Calu3 (cell line): Measurements from ENCODE around the gene UPF3A. TPM values are rescaled to one million over a fixed set of nuclear protein-coding genes. Genes with fewer than 3 reads are reported as not detected.

Experiments
- BruUV-seq: library from RNA; stranded (reverse); fragments of 400-500 nt; replicated peaks from 2 replicates; lab custom pipeline; 2021; lab: Mats Ljungman, UMichigan
- CTCF ChIA-PET: fragments of 300-600 bp; sonication (Branson Sonifier 250); formaldehyde crosslinking; loops from one replicate; lab custom pipeline; 2022; ENCODE audit warnings: antibody characterized with exemption; lab: Charles Lee
- DNase-seq: peaks from one replicate; pipeline ENCODE4 v3.0.0; 2022
- H3K27ac Mint-ChIP-seq: one replicate; pipeline ENCODE4 v1.8.0; 2022; ENCODE audit warnings: mixed read lengths; ENCODE audit not compliant: unreplicated experiment
- H3K27me3 Mint-ChIP-seq: one replicate; pipeline ENCODE4 v1.8.0; 2022; ENCODE audit warnings: mixed read lengths; ENCODE audit not compliant: unreplicated experiment
- H3K36me3 Mint-ChIP-seq: one replicate; pipeline ENCODE4 v1.8.0; 2022; ENCODE audit warnings: mild to moderate bottlenecking, moderate library complexity, mixed read lengths; ENCODE audit not compliant: insufficient read depth, unreplicated experiment
- H3K4me1 Mint-ChIP-seq: one replicate; pipeline ENCODE4 v1.8.0; 2022; ENCODE audit warnings: mild to moderate bottlenecking, low read depth, mixed read lengths; ENCODE audit not compliant: unreplicated experiment
- H3K4me3 Mint-ChIP-seq: one replicate; pipeline ENCODE4 v1.8.0; 2022; ENCODE audit warnings: mild to moderate bottlenecking, low read depth, moderate library complexity, mixed read lengths; ENCODE audit not compliant: unreplicated experiment
- H3K9me3 Mint-ChIP-seq: one replicate; pipeline ENCODE4 v1.8.0; 2022; ENCODE audit warnings: low read depth, mixed read lengths; ENCODE audit not compliant: unreplicated experiment
- CTCF ChIP-seq: fragments of 200-600 bp; IDR thresholded peaks from one replicate; pipeline ENCODE4 v1.8.0; 2022; ENCODE audit warnings: antibody characterized with exemption; ENCODE audit not compliant: unreplicated experiment
- intact Hi-C: fragments of 100-400 bp; cut with micrococcal nuclease; formaldehyde crosslinking; loops from one replicate; pipeline ENCODE4 v1.10.0; 2022; ENCODE audit not compliant: unreplicated experiment
- total RNA-seq: library from RNA; stranded (reverse); gene quantifications from 2 replicates; pipeline ENCODE4 v1.2.3, GENCODE V29; 2022

UPF3A gene
- total RNA-seq, 1 experiment from 2014 or later, result 12.1 TPM

DNA sequence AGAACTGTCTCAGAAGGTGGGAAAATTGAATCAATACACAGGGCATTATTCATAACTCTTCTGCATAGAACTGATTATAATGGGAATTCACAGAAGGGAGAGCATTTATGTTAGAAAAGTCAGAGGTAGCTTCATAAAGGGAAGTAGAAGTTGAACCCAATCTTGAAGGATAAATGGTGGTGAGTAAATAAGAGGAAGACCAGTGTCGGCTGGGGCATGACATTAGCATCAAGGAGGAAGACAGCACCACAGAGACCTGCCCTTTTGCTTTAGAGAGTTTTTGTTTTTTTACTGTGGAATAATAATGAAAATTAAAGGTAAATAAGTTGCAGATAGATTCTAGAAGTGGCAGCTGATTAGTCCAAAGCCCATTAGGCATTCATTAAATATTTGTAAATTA lies 24.9 kb upstream of the UPF3A start:
- Mint-ChIP-seq H3K36me3 (peaks cover 4% of the 10 kb centered on the region), H3K27me3 (no peaks in the 10 kb centered on the region), H3K9me3 (no peaks in the 10 kb centered on the region), H3K4me3 (no peak overlapping the region), H3K27ac (no peak overlapping the region), H3K4me1 (no peaks in the 10 kb centered on the region)
- intact Hi-C loops, result no loop called here
- CTCF ChIA-PET, result no interaction called here
- BruUV-seq, result no TSS peak
- TF ChIP-seq CTCF, result no peak
- no peak for DNase-seq

GRCh38 chr13:114257014-114257413 lies 24.4 kb upstream of the UPF3A start:
- CTCF ChIA-PET, result no interaction called here

DNA sequence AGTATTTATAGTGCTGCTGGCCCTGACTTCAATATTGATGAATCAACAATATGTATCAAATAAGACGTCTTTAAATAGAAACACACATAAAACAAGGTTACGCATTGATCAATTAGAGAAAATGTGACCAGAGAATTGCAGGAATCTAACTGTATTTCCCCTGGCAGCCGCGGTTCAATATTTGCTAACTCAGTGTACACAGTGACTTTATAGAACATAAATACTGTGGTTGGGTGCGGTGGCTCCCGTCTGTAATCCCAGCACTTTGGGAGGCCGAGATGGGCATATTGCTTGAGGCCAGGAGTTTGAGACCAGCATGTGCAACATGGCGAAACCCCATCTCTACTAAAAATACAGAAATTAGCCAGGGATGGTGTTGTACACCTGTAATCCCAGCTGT lies 22.8 kb upstream of the UPF3A start:
- Mint-ChIP-seq H3K36me3 (peaks cover 4% of the 10 kb centered on the region), H3K4me1 (no peaks in the 10 kb centered on the region), H3K4me3 (no peak overlapping the region), H3K27ac (no peak overlapping the region), H3K9me3 (no peaks in the 10 kb centered on the region), H3K27me3 (no peaks in the 10 kb centered on the region)
- CTCF ChIA-PET, result no interaction called here
- TF ChIP-seq CTCF, result no peak
- BruUV-seq, result no TSS peak
- no peak for DNase-seq
- intact Hi-C loops, result no loop called here

More at GRCh38 chr13:114257014-114257413, 24.4 kb upstream of the UPF3A start:
- DNase-seq, result no peak
- intact Hi-C loops, result no loop called here
- no peak overlapping the region for H3K4me3 Mint-ChIP-seq
- BruUV-seq, result no TSS peak
- H3K27me3 Mint-ChIP-seq, result no peaks in the 10 kb centered on the region
- H3K4me1 Mint-ChIP-seq, result no peaks in the 10 kb centered on the region
- no peaks in the 10 kb centered on the region for H3K9me3 Mint-ChIP-seq
- no peak overlapping the region for H3K27ac Mint-ChIP-seq
- no peak for TF ChIP-seq CTCF
- peaks cover 4% of the 10 kb centered on the region for H3K36me3 Mint-ChIP-seq

DNA sequence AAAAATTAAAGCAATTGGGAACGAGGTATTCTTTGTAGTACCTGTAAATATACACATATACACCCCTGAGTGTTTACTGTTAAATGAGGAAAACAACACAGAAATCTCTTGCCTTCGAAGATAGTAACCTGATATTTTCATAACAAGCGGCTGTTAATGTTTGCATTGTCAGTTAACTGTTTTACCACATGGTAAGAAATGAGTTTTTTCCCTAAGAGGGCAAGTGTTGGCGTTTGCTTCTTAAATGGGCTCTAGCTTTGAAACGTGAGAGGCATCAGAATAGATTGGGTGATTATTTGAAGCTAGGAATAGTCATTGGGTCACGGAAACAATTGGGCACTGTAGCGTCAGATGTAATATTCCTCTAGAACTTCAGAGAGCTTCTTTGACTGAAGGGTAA lies 22.0 kb upstream of the UPF3A start:
- Mint-ChIP-seq H3K4me1 (no peaks in the 10 kb centered on the region), H3K4me3 (no peak overlapping the region), H3K27ac (no peak overlapping the region), H3K27me3 (no peaks in the 10 kb centered on the region), H3K36me3 (peaks cover 4% of the 10 kb centered on the region), H3K9me3 (no peaks in the 10 kb centered on the region)
- no TSS peak for BruUV-seq
- intact Hi-C loops, result no loop called here
- no peak for TF ChIP-seq CTCF
- no peak for DNase-seq
- CTCF ChIA-PET, result no interaction called here

GRCh38 chr13:114259974-114260373 lies 21.4 kb upstream of the UPF3A start:
- no TSS peak for BruUV-seq
- CTCF ChIA-PET, result no interaction called here
- H3K4me3 Mint-ChIP-seq, result no peak overlapping the region
- H3K36me3 Mint-ChIP-seq, result peaks cover 4% of the 10 kb centered on the region
- no peak overlapping the region for H3K27ac Mint-ChIP-seq
- no peaks in the 10 kb centered on the region for H3K4me1 Mint-ChIP-seq
- no peaks in the 10 kb centered on the region for H3K9me3 Mint-ChIP-seq
- intact Hi-C loops, result no loop called here
- TF ChIP-seq CTCF, result no peak
- no peak for DNase-seq
- no peaks in the 10 kb centered on the region for H3K27me3 Mint-ChIP-seq
